ENCODE measurements around the gene GYS1.

GRCh38 chr19:48964205-48965039, 28.7 kb downstream of the GYS1 start:
- TF ChIP-seq CTCF (IDR thresholded peaks at IDR 0.05) (no peak), POLR2A (IDR thresholded peaks at IDR 0.05; ENCODE audit: low read depth) (no peak), POLR2AphosphoS5 (IDR thresholded peaks at IDR 0.05) (no peak)
